ENCODE data around the gene ORC2.

The ORC2 gene

GRCh38 chr2:200963124-200963917, at the start of gene ORC2:
Gene ORC2 (minus strand): TSS chr2:200963660. CDS start chr2:200958123, 5,537 bp downstream.
- H3K4me3 ChIP-seq (ENCODE audit: low read depth, low read length): peak within 1 kb of the TSS; percentile 97
- no peaks in the 10 kb centered on the region for H3K36me3 ChIP-seq (replicated peaks)
- DNase-seq: peak; percentile 91
- no peaks in the 10 kb centered on the region for H3K27me3 ChIP-seq (replicated peaks)
- in situ Hi-C loops (cut with HindIII; ENCODE audit: low pct_ligation_motif_present, low sequenced_read_pairs): no loop called here
- peak within 1 kb of the TSS; percentile 61 for H3K27ac ChIP-seq
- peak; percentile 74 for TF ChIP-seq CTCF (IDR thresholded peaks at IDR 0.05; ENCODE audit: low read depth, low read length, missing control alignments)

GRCh38 chr2:201008296-201008829, 44.9 kb upstream of the ORC2 start:
- H3K27ac ChIP-seq: no peak overlapping the region
- peaks cover 11% of the 10 kb centered on the region for H3K36me3 ChIP-seq (replicated peaks)
- TF ChIP-seq CTCF (IDR thresholded peaks at IDR 0.05; ENCODE audit: low read depth, low read length, missing control alignments): no peak
- no peak overlapping the region for H3K4me3 ChIP-seq (ENCODE audit: low read depth, low read length)
- in situ Hi-C loops (cut with HindIII; ENCODE audit: low pct_ligation_motif_present, low sequenced_read_pairs): no loop called here
- H3K27me3 ChIP-seq (replicated peaks): no peaks in the 10 kb centered on the region
- no peak for DNase-seq

- no peak overlapping the region for H3K4me3 ChIP-seq (ENCODE audit: low read depth, low read length)
- DNase-seq: no peak
- TF ChIP-seq CTCF (IDR thresholded peaks at IDR 0.05; ENCODE audit: low read depth, low read length, missing control alignments): no peak
- no peak overlapping the region for H3K27ac ChIP-seq
- peaks cover 11% of the 10 kb centered on the region for H3K36me3 ChIP-seq (replicated peaks)
- no peaks in the 10 kb centered on the region for H3K27me3 ChIP-seq (replicated peaks)
- in situ Hi-C loops (cut with HindIII; ENCODE audit: low pct_ligation_motif_present, low sequenced_read_pairs): no loop called here
Measured at GRCh38 chr2:201007584-201007998, 44.1 kb upstream of the ORC2 start.

- Histone ChIP-seq H3K27ac (no peak overlapping the region), H3K4me3 (ENCODE audit: low read depth, low read length) (no peak overlapping the region), H3K36me3 (replicated peaks) (peaks cover 11% of the 10 kb centered on the region), H3K27me3 (replicated peaks) (no peaks in the 10 kb centered on the region)
- TF ChIP-seq CTCF (IDR thresholded peaks at IDR 0.05; ENCODE audit: low read depth, low read length, missing control alignments): no peak
- no peak for DNase-seq
- in situ Hi-C loops (cut with HindIII; ENCODE audit: low pct_ligation_motif_present, low sequenced_read_pairs): no loop called here
Measured at GRCh38 chr2:201006704-201007103, 43.2 kb upstream of the ORC2 start.

GRCh38 chr2:201004370-201004769, 40.9 kb upstream of the ORC2 start:
- peaks cover 11% of the 10 kb centered on the region for H3K36me3 ChIP-seq (replicated peaks)
- H3K27me3 ChIP-seq (replicated peaks): no peaks in the 10 kb centered on the region
- no peak overlapping the region for H3K4me3 ChIP-seq (ENCODE audit: low read depth, low read length)
- H3K27ac ChIP-seq: no peak overlapping the region
- DNase-seq: no peak
- in situ Hi-C loops (cut with HindIII; ENCODE audit: low pct_ligation_motif_present, low sequenced_read_pairs): no loop called here
- no peak for TF ChIP-seq CTCF (IDR thresholded peaks at IDR 0.05; ENCODE audit: low read depth, low read length, missing control alignments)
